Mucosa of descending colon (tissue), 3 donors: ENCODE measurements around the gene PCSK5. TPM values are rescaled to one million over a fixed set of nuclear protein-coding genes. Genes with fewer than 3 reads are reported as not detected.

Experiments used
- ATAC-seq: fragments of 200-7000 bp; cut with Tn5 transposase; one replicate; pipeline ENCODE4 v1.9.1; 2020; ENCODE audit warnings: mild to moderate bottlenecking, moderate library complexity
- DNase-seq, 3 donors: peaks; one replicate each; pipeline ENCODE4 v3.0.0-alpha.2; 2020
- H3K36me3 ChIP-seq: fragments of 200-600 bp; one replicate; pipeline ENCODE4 v1.8.0; 2021; ENCODE audit warnings: low read depth, mild to moderate bottlenecking
- H3K4me1 ChIP-seq: fragments of 200-600 bp; one replicate; pipeline ENCODE4 v1.8.0; 2021; ENCODE audit warnings: low read depth, mild to moderate bottlenecking
- H3K4me3 ChIP-seq: fragments of 200-600 bp; one replicate; pipeline ENCODE4 v1.8.0; 2021; ENCODE audit warnings: mild to moderate bottlenecking
- H3K9me3 ChIP-seq: fragments of 200-600 bp; one replicate; pipeline ENCODE4 v1.8.0; 2021; ENCODE audit warnings: mild to moderate bottlenecking
- CTCF ChIP-seq: fragments of 200-600 bp; IDR thresholded peaks from one replicate; pipeline ENCODE4 v1.8.0; 2022; ENCODE audit warnings: antibody characterized with exemption, mild to moderate bottlenecking
- intact Hi-C, 2 donors: fragments of 100-400 bp; cut with DNase I in 1 of 2; cut with micrococcal nuclease in 1 of 2; formaldehyde crosslinking; loops; one replicate each; pipeline versions ENCODE4 v1.11.0 to v1.11.1; 2022; cut with DNase I, micrococcal nuclease
- total RNA-seq, 3 donors: library from RNA; stranded (reverse); fragmentation: NEBNext Ultra II Directional in 2 of 3; extraction: Animal tissue kit (Norgen Biotek cat#: 25700) in 2 of 3; gene quantifications; one replicate each; pipeline versions ENCODE4 v1.2.1 to v1.2.4, GENCODE V29; 2021 to 2023
- donor health status: DM: no; HTN: no; CAD: no; lungs with moderate emphysema.
- donor health status: DM: no; HTN: no; CAD: no.
- donor health status: DM: no; HTN: yes; CAD: no.

The PCSK5 gene
- total RNA-seq, 3 donors from 2014 or later, result 44.3 to 82.0 (median 53.3) TPM

GRCh38 chr9:76087976-76088375, 197.5 kb downstream of the PCSK5 start:
- intact Hi-C loops, result no loop called here
- Histone ChIP-seq H3K4me3 (no peak overlapping the region), H3K9me3 (no peaks in the 10 kb centered on the region), H3K36me3 (no peaks in the 10 kb centered on the region), H3K4me1 (no peaks in the 10 kb centered on the region)
- ATAC-seq, result no peak
- DNase-seq, result no peak
- no peak for TF ChIP-seq CTCF

- no peak for DNase-seq
- intact Hi-C loops, result no loop called here
- no peak overlapping the region for H3K4me3 ChIP-seq
- H3K4me1 ChIP-seq, result peaks cover 2% of the 10 kb centered on the region
- no peak for ATAC-seq
- H3K9me3 ChIP-seq, result no peaks in the 10 kb centered on the region
- no peak for TF ChIP-seq CTCF
- H3K36me3 ChIP-seq, result no peaks in the 10 kb centered on the region
Measured at GRCh38 chr9:76090330-76090729, 199.9 kb downstream of the PCSK5 start.

- intact Hi-C loops, result no loop called here
- no peaks in the 10 kb centered on the region for H3K36me3 ChIP-seq
- DNase-seq (no peak), ATAC-seq (no peak)
- H3K4me1 ChIP-seq, result peaks cover 2% of the 10 kb centered on the region
- no peaks in the 10 kb centered on the region for H3K9me3 ChIP-seq
- no peak for TF ChIP-seq CTCF
- H3K4me3 ChIP-seq, result no peak overlapping the region
Measured at GRCh38 chr9:76090909-76091308, 200.4 kb downstream of the PCSK5 start.

- Histone ChIP-seq H3K4me1 (peaks cover 2% of the 10 kb centered on the region), H3K36me3 (no peaks in the 10 kb centered on the region), H3K4me3 (no peak overlapping the region), H3K9me3 (no peaks in the 10 kb centered on the region)
- peak; percentile 31 for ATAC-seq
- intact Hi-C loops, result no loop called here
- no peak for TF ChIP-seq CTCF
- DNase-seq, result no peak
Measured at GRCh38 chr9:76092572-76092971, 202.1 kb downstream of the PCSK5 start.

GRCh38 chr9:76095585-76095984, 205.1 kb downstream of the PCSK5 start:
- H3K9me3 ChIP-seq, result no peaks in the 10 kb centered on the region
- H3K4me1 ChIP-seq, result peaks cover 2% of the 10 kb centered on the region
- peak; percentile 67 for ATAC-seq
- no peaks in the 10 kb centered on the region for H3K36me3 ChIP-seq
- intact Hi-C loops, result no loop called here
- DNase-seq, result no peak
- no peak for TF ChIP-seq CTCF
- no peak overlapping the region for H3K4me3 ChIP-seq

GRCh38 chr9:76099516-76099915, 209.0 kb downstream of the PCSK5 start:
- Histone ChIP-seq H3K4me3 (no peak overlapping the region), H3K9me3 (no peaks in the 10 kb centered on the region), H3K36me3 (no peaks in the 10 kb centered on the region), H3K4me1 (peaks cover 11% of the 10 kb centered on the region)
- ATAC-seq, result no peak
- TF ChIP-seq CTCF, result no peak
- no peak for DNase-seq
- intact Hi-C loops, result no loop called here
